ENCODE results near the gene FREM3.
A peak's percentile ranks its signal among the peaks of the same experiment; 100 is the strongest.

FREM3 gene

DNA sequence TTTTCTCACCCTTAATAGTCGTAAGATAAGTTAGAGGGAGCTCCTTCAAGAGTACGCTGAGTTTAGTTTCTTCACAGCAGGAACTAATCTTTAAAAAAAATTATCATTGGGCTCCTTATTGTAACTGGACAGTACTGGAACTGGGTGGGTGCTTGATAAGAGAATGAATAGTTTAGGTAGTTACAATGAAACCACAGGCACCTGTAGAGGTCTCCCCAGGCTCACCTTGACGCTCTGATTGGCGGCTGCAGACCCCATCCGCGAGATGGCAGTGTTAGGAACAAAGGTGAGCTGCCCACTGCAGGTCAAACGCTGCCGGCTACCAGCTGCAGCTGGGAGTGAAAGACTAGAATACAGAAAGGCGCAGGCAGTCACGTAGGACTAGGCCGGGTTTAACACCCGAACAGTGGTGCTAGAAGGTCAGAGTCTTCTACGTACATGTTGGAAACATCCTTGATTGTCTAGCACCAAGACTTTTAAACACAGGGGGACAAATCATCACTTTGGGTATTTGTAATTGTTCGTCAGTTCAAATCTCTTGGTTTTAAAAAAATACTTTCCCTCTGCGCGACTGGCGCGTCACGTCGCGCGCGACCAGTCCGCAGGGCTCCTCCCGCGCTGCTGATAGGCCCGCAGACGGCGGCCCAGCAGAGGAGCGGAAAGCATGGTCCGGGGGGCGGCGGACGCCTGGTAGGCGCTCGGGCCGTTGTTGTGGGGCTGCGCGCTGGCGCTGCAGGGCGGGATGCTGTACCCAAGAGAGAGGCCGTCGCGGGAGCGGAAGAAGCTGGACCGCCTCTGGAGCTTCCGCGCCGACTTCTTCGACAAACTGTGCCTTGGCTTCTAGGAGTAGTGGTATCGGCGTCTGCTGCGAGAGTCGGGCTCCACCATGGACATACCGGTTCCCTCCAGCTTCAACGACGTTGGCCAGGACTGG, 141.4 kb downstream of the FREM3 start:
- peak; percentile 71 for TF ChIP-seq CTCF (IDR thresholded peaks at IDR 0.05; ENCODE audit: borderline replicate concordance, insufficient read depth, low read depth, low read length)
- peak overlapping the region; percentile 23 for H3K4me3 ChIP-seq (ENCODE audit: low read depth, low read length)

GRCh38 chr4:143558286-143558685, 142.2 kb downstream of the FREM3 start:
- TF ChIP-seq CTCF (IDR thresholded peaks at IDR 0.05; ENCODE audit: borderline replicate concordance, insufficient read depth, low read depth, low read length) = no peak

GRCh38 chr4:143555676-143556075, 144.8 kb downstream of the FREM3 start:
- no peak overlapping the region for H3K4me3 ChIP-seq (ENCODE audit: low read depth, low read length)
- TF ChIP-seq CTCF (IDR thresholded peaks at IDR 0.05; ENCODE audit: borderline replicate concordance, insufficient read depth, low read depth, low read length) = no peak

More at GRCh38 chr4:143558286-143558685, 142.2 kb downstream of the FREM3 start:
- H3K4me3 ChIP-seq (ENCODE audit: low read depth, low read length) = no peak overlapping the region

DNA sequence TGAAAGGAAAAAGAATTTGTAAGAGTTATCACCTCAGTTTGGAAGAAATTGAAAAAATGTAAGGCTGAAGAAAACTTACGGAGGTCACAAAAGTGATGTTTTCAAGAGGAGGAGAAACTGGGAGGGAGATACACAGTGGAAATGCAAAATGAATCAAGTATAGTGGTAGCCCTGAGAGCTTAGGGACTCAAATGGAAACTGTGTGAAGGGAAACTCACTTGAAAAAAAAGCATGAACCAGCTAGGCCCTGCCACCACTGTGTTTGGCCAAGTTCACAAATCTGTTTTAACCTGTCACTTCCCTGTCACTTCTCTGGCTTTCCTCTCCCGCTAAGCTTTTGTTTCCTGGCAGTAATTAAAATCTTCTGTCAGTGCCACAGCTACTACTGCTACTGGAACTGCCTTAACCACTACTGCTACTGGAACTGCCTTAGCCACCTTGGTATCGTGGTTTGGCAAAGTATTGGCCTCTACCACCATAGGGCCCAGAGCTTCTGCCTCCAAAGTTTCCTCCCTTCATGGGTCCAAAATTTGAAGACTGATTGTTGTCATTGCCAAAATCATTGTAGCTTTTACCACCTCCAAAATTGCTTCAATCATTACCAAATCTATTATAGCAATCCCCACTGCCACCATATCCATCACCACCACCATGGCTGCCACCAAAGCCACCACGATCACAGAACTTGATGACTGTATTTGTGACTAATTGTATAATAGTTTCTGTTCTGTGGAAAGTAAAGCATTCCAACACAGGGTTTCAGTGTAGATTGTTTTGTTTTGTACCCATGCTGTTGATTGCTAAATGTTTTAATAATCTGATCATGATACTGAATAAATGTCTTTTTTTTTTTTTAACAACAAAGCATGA, 145.5 kb downstream of the FREM3 start:
- no peak for TF ChIP-seq CTCF (IDR thresholded peaks at IDR 0.05; ENCODE audit: borderline replicate concordance, insufficient read depth, low read depth, low read length)
- no peak overlapping the region for H3K4me3 ChIP-seq (ENCODE audit: low read depth, low read length)

DNA sequence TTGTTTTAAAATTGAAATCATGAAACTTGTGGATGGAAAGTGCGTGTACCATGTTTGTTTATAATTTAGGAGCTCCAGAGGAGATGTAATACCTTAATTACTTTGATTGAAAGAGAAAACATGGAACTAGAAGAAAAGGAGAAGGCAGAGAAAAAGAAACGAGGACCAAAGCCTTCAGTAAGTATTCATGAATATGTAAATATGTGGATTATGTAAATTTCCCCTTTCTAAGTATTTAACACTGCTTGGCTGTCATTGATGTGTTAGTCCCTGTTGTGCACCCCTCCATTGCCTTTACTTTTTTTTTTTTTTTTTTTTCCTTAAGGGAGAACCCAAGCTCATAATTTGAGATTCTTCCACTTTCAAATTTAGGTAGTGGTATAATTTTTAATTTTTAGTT, 150.5 kb downstream of the FREM3 start:
- no peak for TF ChIP-seq CTCF (IDR thresholded peaks at IDR 0.05; ENCODE audit: borderline replicate concordance, insufficient read depth, low read depth, low read length)
- no peak overlapping the region for H3K4me3 ChIP-seq (ENCODE audit: low read depth, low read length)

GRCh38 chr4:143539670-143540023, 160.8 kb downstream of the FREM3 start:
- no peak for TF ChIP-seq CTCF (IDR thresholded peaks at IDR 0.05; ENCODE audit: borderline replicate concordance, insufficient read depth, low read depth, low read length)
- H3K4me3 ChIP-seq (ENCODE audit: low read depth, low read length) = no peak overlapping the region
